ENCODE measurements around the gene PHF14. TPM values are rescaled to one million over a fixed set of nuclear protein-coding genes. Genes with fewer than 3 reads are reported as not detected.
A peak's percentile ranks its signal among the peaks of the same experiment; 100 is the strongest.
"Not testable (repeated sequence)": the region's sequence is repeated elsewhere in the genome, so short reads cannot be mapped to it uniquely, and the experiment has no call there.

Gene PHF14, protein sequence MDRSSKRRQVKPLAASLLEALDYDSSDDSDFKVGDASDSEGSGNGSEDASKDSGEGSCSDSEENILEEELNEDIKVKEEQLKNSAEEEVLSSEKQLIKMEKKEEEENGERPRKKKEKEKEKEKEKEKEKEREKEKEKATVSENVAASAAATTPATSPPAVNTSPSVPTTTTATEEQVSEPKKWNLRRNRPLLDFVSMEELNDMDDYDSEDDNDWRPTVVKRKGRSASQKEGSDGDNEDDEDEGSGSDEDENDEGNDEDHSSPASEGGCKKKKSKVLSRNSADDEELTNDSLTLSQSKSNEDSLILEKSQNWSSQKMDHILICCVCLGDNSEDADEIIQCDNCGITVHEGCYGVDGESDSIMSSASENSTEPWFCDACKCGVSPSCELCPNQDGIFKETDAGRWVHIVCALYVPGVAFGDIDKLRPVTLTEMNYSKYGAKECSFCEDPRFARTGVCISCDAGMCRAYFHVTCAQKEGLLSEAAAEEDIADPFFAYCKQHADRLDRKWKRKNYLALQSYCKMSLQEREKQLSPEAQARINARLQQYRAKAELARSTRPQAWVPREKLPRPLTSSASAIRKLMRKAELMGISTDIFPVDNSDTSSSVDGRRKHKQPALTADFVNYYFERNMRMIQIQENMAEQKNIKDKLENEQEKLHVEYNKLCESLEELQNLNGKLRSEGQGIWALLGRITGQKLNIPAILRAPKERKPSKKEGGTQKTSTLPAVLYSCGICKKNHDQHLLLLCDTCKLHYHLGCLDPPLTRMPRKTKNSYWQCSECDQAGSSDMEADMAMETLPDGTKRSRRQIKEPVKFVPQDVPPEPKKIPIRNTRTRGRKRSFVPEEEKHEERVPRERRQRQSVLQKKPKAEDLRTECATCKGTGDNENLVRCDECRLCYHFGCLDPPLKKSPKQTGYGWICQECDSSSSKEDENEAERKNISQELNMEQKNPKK
- 35.1 and 41.5 TPM in 2 replicates for total RNA-seq (2014; rRNA removed; shearing (Covaris generic))

DNA sequence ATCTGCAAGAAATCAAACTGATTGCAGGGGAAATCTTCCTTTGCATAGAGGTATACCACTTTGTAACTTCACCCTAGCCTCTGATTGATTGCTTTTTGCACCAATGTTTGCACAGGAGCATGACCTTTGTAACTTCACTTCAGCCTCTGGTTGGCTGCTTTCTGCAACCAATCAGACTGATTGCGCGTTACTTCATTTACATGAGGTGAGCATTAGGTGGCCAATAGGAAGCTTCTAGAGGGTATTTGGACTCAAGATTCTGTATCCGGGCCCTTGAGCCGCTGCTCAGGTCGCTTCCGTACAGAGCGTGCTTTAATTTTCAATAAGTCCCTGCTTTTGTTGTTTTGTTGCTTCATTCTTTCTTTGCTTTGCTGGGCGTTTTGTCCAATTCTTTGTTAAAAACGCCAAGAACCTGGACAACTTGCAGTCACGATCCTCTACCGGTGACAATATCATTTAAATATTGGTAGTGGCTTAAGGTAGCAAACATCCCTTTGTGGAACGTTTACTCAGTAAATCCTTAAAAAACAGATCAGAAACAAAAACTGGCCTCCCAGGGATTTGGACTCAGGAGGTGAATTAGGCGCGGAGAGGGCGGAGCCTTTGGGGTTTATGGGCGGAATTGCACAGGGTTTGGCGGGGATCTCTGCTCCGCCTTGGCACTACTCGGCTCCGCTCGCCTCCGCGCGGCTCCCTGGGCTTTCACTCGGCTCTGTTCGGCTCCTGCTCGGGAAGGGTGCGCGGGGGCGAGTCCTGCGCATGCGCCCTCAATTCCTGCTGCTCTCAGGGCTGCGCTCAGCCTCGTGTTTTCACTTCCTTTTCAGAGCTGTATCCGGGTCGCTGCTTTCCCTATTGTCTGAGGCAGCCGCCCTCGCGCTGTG, at the start of gene PHF14:
Gene PHF14, plus strand, starts transcription at position 812 of the 881 bp plus-strand sequence. CDS start 452 bp downstream, outside the sequence.
- DNase-seq (ENCODE audit: low read depth) = peak; percentile 98

DNA sequence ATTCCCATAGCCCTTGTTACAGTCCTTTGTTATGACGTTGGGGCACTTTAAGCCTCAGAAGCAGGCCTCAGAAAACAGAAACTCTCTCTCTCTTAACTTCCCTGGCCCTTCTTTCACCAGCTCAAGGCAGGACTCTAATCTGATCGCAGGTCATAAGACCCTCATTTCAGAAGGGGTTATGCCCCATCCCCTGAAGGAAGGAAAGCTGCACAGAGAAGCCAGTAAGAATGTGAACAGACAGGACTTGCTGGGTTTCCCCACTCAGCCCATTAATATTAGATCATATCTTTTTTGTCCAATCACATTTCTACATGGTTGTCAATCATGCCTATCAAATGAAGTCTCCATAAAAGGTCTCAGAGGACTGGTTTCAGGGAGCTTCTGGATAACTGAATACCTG, 49.3 kb upstream of the PHF14 start:
- no peak for DNase-seq (ENCODE audit: low read depth)

DNA sequence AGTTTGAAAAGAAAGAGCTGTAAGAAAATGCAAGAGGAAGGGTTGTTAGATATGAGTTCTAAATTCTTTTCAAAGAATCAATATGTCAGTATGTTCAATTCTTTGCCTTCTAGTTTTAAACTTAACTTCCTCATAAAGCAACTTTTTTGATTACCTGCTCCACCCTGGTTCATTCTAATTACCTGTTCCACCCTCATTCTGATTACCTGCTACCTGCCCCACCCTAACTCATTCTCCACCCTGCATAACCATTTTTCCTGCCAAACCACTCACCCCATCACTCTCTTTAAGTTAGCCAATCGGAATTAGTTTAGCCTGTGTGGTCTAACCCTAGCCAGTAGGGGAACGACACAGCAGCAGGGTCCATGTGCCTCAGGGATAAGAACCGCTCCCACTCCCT, 45.5 kb upstream of the PHF14 start:
- not testable (repeated sequence) for DNase-seq (ENCODE audit: low read depth)

DNA sequence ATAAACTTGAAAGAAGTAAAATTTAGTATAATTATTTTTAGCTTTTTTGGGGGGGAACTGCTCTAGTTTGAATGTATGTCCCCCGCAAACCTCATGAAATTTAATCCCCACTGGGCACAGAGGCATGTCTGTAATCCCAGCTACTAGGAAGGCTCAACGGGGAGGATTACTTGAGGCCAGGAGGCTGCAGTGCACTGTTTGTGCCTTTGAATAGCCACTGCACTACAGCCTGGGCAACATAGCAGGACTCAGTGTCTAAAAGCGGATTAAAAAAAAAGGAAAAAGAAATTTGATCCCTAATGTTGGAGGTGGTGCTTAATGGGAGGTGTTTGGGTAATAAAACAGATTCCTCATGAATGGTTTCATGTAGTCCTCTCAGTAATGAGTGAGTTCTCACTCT, 43.1 kb upstream of the PHF14 start:
- no peak for DNase-seq (ENCODE audit: low read depth)

DNA sequence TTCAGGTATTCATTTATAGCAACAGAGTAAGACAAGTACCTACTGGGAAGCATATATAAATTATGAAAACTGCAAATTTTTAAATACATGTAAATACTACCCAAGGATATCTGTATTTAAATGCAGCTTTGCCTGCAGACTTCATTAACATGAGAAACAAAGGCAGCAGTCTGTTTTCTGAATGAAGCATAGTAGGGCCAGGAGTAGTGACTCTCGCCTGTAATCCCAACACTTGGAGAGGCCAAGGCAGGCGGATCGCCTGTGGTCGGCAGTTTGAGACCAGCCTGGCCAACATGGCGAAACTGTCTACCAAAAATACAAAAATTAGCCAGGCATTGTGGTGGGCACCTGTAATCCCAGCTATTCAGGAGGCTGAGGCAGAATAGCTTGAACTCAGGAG, 42.5 kb upstream of the PHF14 start:
- no peak for DNase-seq (ENCODE audit: low read depth)

DNA sequence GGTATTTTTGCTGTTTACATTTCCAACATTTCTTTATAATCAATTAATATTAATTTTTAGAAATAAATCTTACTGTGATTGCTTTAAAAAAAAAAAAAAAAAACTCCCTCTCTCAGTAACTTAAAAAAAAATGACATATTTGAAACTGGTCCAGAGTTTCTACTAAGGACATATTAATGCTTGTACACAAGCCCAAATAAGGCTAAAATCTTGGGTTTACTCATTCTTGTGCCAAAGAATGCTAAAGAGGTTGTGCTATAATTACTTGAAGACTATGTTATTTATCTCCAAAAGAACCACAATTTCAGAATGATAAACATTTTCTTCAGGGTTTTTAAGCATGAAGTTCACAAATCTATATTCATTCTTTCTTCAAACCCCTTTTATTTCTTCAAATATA, 39.4 kb upstream of the PHF14 start:
- peak; percentile 19 for DNase-seq (ENCODE audit: low read depth)

DNA sequence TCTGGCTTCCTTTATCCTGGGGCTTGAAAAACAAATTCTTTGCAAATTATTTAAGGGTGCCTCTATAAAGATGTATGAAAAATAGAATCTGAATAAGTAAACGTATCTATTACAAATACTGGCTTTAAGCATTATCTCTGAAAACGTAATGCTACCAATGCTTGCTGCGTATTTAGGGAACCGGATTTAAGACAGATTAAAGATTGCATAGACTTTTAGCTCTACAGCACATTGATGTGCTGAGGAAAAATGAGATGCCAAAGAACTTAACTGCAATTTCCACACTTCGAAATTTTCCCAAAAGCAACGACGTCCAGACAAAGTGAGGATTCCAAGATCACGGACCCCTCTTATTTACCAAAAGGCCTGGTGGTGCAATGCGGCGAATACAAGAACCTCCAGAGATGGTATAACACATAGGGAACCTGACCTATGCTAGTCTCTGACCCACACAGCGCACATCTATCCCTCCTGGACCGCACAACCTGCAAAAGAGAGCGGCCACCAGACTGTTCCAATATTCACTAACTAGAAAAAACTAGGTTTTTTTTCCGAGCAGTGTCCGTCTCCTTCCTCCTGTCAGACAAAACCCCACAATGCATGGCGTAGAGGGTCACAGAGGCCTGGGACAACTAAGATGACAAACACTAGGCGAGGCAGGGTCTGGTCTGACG, 34.3 kb upstream of the PHF14 start:
- no peak for DNase-seq (ENCODE audit: low read depth)

DNA sequence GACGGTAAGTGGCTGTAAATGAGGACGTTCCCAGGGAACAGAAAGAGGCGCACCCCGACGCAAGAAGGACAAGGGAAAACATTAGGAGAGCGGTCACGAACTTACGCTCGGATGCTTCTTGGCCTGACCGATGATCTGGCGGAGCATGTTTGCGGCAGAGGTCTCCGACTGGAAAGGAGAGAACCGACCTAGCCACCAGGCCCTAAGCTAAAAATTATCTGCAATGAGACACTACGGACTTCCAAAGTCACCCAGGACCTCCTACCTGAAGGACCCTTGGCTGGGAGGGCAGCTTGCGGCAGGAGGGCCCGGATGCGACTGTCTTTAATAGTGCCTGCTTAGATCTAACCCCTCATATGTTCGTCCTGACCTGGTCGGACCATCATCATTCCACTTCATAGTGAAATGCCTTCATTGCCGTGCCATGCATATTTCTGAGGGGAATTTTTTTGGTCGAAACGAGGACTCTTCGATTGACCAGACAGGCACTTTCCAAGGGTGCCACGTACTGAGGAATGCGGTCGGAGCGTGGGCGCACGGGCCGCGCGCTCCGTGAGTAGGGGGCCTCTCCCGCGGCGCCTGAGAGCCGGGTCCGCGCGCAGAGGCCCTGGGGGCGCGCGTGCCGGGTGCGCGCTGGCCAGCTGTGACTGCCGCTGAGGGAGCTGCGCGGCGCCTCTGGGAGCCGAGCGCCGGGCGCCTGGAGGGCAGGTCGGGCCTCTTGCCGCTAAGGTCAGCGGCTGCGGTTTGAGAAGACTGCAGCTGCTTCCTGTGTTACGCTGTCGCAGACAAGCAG, 33.6 kb upstream of the PHF14 start:
- DNase-seq (ENCODE audit: low read depth) = peak; percentile 96

DNA sequence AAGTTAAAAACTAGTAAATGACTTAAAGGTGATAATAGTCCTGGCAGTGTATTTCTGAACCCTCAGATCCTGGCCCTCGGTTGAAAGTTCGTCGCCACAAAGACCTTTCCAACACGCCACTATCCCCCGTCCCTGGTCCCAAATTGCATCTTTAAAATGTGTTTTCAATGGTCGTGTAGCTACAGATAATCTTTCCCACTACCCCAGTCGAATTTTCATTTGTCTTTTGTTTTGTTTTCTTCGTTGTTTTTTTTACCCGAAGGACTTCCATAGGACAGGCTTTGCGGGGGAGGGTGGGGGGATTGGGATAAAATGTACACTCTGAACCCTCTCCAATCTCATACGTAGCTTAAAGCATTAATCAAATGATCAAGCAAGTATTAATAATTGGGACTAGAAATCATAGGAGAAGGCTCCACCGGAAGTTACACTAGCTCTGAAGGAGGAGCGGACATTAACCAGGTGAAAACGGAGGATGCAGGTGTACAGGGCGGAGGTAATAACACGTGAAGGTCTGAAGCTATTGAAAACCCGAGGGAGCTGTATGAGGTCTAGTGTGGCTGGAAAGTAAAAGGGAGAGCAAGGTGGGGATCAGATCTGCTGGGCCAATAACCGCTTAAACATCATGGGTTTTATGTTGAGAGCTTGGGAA, 32.8 kb upstream of the PHF14 start:
- no peak for DNase-seq (ENCODE audit: low read depth)

DNA sequence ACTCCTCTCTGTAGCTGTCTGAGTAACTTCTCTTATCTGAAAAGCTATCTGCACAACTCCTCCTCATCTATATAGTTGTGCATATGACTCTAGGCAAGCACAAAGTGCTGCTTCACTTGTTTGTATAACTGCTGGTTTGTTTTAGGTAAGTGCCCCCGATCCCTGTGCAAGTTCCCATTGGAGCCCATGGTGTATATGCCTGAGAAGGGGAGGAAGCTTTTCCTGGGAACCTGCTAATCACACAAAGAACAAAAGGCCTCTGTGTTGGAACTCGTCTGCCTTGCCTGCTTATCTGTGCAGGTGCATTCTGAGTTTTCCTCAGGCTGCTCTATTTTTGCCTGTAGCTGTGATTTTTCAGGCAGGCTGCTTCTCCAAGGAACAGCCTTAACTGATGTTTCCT, 23.2 kb upstream of the PHF14 start:
- no peak for DNase-seq (ENCODE audit: low read depth)

DNA sequence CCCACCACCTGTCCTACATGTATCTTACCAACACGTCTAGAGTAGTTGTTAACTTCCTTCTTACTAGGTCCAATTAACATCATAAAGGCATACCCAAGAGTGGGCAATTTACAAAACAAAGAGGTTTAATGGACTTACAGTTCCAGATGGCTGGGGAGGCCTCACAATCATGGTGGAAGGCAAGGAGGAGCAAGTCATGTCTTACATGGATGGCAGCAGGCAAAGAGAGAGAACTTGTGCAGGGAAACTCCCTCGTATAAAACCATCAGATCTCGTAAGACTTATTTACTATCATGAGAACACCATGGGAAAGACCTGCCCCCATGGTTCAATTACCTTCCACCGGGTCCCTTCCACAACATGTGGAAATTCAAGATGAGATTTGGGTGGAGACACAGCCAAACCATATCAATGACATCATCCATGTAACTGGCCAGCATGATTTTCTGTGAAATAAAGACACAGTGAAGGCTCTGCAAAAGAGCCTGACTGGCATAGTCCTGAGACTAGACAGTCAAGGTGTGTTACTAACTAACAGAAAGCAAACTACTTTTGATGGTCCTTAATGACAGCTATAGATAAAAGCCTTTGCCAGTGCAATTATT, 22.6 kb upstream of the PHF14 start:
- DNase-seq (ENCODE audit: low read depth) = not testable (repeated sequence)

DNA sequence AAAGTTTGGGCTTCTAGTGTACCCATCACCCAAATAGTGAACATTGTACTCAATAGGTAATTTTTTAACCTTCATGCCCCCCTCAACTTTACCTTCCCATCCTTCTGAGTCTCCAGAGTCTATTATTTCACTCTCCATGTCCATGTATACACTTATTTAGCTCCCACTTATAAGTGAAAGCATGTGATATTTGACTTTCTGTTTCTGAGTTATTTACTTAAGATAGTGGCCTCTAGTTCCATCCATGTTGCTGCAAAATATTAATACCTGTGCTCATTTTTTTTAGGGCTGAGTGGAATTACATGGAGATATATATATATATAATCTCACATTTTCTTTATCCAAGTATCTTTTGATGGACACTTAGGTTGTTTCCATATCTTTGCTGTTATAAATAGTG, 21.1 kb upstream of the PHF14 start:
- no peak for DNase-seq (ENCODE audit: low read depth)

DNA sequence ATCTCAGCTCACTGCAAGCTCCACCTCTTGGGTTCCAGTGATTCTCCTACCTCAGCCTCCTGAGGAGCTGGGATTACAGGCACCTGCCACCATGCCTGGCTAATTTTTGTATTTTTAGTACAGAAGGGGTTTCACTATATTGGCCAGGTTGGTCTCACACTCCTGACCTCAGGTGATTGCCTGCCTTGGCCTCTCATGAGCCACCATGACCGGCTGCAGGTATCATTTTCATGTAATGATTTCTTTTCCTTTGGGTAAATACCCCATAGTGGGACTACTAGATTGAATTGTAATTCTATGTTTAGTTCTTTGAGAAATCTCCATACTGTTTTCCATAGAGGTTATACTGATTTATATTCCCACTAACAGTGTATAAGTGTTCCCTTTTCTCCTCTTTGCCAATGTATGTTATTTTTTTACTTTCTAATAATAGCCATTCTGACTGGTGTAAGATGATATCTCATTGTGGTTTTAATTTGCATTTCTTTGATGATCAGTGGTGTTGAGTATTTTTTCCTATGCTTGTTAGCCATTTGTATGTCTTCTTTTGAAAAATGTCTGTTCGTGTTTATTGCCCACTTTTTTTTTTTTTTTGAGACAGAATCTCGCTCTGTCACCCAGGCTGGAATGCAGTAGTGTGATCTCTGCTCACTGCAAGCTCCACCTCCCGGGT, 20.5 kb upstream of the PHF14 start:
- peak; percentile 32 for DNase-seq (ENCODE audit: low read depth)

DNA sequence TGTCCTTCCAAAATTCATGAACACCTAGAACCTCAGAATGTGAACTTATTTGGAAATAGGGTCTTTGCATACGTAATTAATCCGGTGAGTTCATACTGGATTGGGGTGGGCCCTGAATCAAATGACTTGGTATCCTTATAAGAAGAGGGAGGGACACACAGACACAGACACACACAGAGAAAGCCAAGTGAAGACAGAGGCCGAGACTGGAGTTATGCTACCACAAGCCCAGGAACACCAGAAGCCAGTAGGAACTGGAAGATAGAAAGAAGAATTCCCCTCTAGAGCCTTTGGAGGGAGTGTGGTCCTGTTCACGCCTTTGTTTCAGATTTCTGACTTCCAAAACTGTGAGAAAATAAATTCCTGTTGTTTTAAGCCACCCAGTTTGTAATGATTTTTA, 17.1 kb upstream of the PHF14 start:
- DNase-seq (ENCODE audit: low read depth) = peak; percentile 14

DNA sequence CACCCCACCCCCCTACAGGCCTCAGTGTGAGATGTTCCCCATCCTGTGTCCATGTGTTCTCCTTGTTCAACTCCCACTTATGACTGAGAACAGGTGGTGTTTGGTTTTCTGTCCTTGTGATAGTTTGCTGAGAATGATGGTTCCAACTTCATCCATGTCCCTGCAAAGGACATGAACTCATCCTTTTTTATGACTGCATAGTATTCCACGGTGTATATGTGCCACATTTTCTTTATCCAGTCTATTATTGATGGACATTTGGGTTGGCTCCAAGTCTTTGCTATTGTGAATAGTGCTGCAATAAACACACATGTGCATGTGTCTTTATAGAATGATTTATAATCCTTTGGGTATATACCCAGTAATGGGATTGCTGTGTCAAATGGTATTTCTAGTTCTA, 13.4 kb upstream of the PHF14 start:
- DNase-seq (ENCODE audit: low read depth) = not testable (repeated sequence)

DNA sequence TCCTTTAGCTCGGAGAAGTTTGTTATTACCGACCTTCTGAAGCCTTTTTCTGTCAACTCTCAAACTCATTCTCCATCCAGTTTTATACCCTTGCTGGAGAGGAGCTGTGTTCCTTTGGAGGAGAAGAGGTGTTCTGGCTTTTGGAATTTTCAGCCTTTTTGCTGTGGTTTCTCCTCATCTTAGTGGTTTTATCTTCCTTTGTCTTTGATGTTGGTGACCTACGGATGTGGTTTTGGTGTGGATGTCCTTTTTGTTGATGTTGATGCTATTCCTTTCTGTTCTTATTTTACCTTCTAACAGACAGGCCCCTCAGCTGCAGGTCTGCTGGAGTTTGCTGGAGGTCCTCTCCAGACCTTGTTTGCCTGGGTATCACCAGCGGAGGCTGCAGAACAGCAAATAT, 8.7 kb upstream of the PHF14 start:
- not testable (repeated sequence) for DNase-seq (ENCODE audit: low read depth)

DNA sequence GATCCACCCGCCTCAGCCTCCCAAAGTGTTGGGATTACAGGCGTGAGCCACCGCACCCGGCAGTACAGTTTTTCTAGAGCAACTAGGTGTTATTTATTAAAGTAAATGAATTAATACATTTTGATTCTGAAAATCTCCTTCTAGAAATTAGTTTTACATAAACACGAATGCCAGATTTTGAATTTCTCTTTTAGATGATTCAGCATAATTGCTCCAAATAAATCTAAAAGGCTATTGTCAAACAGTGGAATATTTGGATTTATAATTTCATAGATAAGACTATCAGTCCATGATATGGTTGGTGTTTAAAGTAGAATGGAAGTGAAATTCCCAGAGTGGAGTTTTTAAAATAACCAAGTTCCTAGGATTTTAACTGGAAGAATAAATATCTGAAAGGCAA, 1.5 kb upstream of the PHF14 start:
- no peak for DNase-seq (ENCODE audit: low read depth)

Data from RPMI7951 (cell line).